Stimulated activated CD8-positive, alpha-beta memory T cell treated with anti-CD3 and anti-CD28 coated beads, Interleukin-7, amount 100 ng/mL, for 1 hour (primary cell): Measurements from ENCODE around the gene TNS1.

ENCODE experiments used
- DNase-seq, 2 donors: peaks; one replicate each; pipeline ENCODE4 v3.0.0-alpha.2; 2020; ENCODE audit warnings: low read depth in 2 of 2

Gene TNS1

GRCh38 chr2:217943446-217944321, 59.1 kb downstream of the TNS1 start:
- no peak for DNase-seq

- no peak for DNase-seq
These were observed 60.0 kb downstream of the TNS1 start for GRCh38 chr2:217942731-217943335.

- DNase-seq, result no peak
These were observed 60.7 kb downstream of the TNS1 start for GRCh38 chr2:217941886-217942728.

GRCh38 chr2:217941339-217941738, 61.5 kb downstream of the TNS1 start:
- no peak for DNase-seq

- DNase-seq, result no peak
These were observed 62.3 kb downstream of the TNS1 start for GRCh38 chr2:217940261-217941220.

GRCh38 chr2:217939629-217940245, 63.1 kb downstream of the TNS1 start:
- no peak for DNase-seq

- no peak for DNase-seq
These were observed 63.6 kb downstream of the TNS1 start for GRCh38 chr2:217939220-217939619.

GRCh38 chr2:217938036-217938435, 64.8 kb downstream of the TNS1 start:
- no peak for DNase-seq

GRCh38 chr2:217937446-217937845, 65.3 kb downstream of the TNS1 start:
- no peak for DNase-seq

- DNase-seq, result no peak
These were observed 65.8 kb downstream of the TNS1 start for GRCh38 chr2:217936952-217937351.

- no peak for DNase-seq
These were observed 66.7 kb downstream of the TNS1 start for GRCh38 chr2:217935901-217936684.

GRCh38 chr2:217935235-217935879, 67.4 kb downstream of the TNS1 start:
- DNase-seq, result no peak

- no peak for DNase-seq
These were observed 68.3 kb downstream of the TNS1 start for GRCh38 chr2:217934321-217935131.

GRCh38 chr2:217933617-217933993, 69.2 kb downstream of the TNS1 start:
- no peak for DNase-seq

GRCh38 chr2:217932803-217933616, 69.8 kb downstream of the TNS1 start:
- DNase-seq, result no peak

GRCh38 chr2:217931846-217932560, 70.8 kb downstream of the TNS1 start:
- no peak for DNase-seq
